Measurements from ENCODE around the gene CAMKK2. TPM values are rescaled to one million over a fixed set of nuclear protein-coding genes. Genes with fewer than 3 reads are reported as not detected.

Gene CAMKK2
- total and polyA plus RNA-seq, 12 donors = 7.5 to 42.9 (median 27.8) TPM

DNA sequence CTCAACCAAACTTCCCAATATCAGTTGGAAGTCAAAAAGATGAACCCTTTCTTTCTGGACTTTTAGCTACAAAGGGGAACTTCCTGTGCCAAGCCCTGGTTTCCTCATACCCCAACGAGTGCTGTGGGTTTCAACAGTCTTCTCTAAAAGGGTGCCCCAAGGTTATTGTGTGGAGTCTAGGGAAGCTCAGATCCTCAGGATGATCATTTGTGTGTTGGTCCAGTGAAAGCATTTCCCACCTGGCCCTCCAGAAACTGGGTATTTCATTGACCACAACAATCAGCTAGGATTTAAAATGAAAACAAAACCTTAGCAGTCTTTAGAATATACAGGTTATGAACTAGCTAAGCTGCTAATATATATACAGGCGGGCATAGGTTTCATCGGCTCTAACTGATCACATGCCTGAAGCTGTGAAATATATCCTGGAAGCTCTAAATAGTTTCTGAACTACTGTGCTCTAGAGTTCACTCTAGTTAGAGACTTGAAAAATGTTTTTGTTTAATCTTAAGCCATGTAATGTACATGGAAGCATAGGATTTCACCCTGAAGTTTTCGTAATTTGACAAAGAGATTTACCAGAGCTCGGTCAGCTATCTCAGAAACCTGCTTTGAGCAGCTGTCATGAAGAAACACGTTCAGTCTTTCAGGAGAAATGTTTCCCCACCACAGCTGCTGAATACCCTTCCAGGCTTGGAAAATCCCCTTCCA lies 57.0 kb downstream of the CAMKK2 start:
- WGBS, 4 donors = 72 to 85% (median 79%) methylated on average over 6 of the region's 6 CpGs
- no peak for TF ChIP-seq POLR2A (IDR thresholded peaks at IDR 0.05)
- no peak for TF ChIP-seq CTCF (IDR thresholded peaks at IDR 0.05)
- H3K36me3 ChIP-seq (replicated peaks in 1 of 2) = peaks cover 0 to 19% of the 10 kb centered on the region in 2 donors
- H3K27me3 ChIP-seq = no peaks in the 10 kb centered on the region
- DNase-seq = peak in 1 of 7 donors; percentile 15
- H3K4me1 ChIP-seq (replicated peaks in 1 of 2) = peaks cover 0 to 10% of the 10 kb centered on the region in 2 donors
- H3K27ac ChIP-seq = peak overlapping the region in 2 of 5 donors; percentile 19 to 29
- intact Hi-C loops (cut with DNase I) = no loop called here
- no peaks in the 10 kb centered on the region for H3K9me3 ChIP-seq (replicated peaks in 1 of 3)
- H3K4me3 ChIP-seq = no peak overlapping the region

- intact Hi-C loops (cut with DNase I) = no loop called here
- no peak for DNase-seq
These were observed 57.7 kb downstream of the CAMKK2 start for GRCh38 chr12:121238604-121239350.

GRCh38 chr12:121238086-121238485 lies 58.4 kb downstream of the CAMKK2 start:
- Histone ChIP-seq H3K4me3 (no peak overlapping the region), H3K9me3 (replicated peaks in 1 of 3) (no peaks in the 10 kb centered on the region), H3K27me3 (no peaks in the 10 kb centered on the region), H3K27ac (peak overlapping the region in 1 of 5 donors; percentile 12), H3K4me1 (replicated peaks in 1 of 2) (peaks cover 0 to 10% of the 10 kb centered on the region in 2 donors), H3K36me3 (replicated peaks in 1 of 2) (peaks cover 0 to 16% of the 10 kb centered on the region in 2 donors)
- intact Hi-C loops (cut with DNase I) = no loop called here
- no peak for DNase-seq
- TF ChIP-seq CTCF (IDR thresholded peaks at IDR 0.05) (no peak), POLR2A (IDR thresholded peaks at IDR 0.05) (no peak)
- 86 to 93% (median 89%) methylated on average over 3 to 4 of the region's 4 CpGs for WGBS, 4 donors

More at GRCh38 chr12:121238604-121239350, 57.7 kb downstream of the CAMKK2 start:
- peak overlapping the region in 1 of 5 donors; percentile 20 for H3K27ac ChIP-seq
- TF ChIP-seq CTCF (IDR thresholded peaks at IDR 0.05) = no peak
- no peak for TF ChIP-seq POLR2A (IDR thresholded peaks at IDR 0.05)
- no peaks in the 10 kb centered on the region for H3K9me3 ChIP-seq (replicated peaks in 1 of 3)
- peaks cover 0 to 10% of the 10 kb centered on the region in 2 donors for H3K4me1 ChIP-seq (replicated peaks in 1 of 2)
- WGBS, 4 donors = 66 to 83% (median 76%) methylated on average over 7 of the region's 7 CpGs
- peaks cover 0 to 14% of the 10 kb centered on the region in 2 donors for H3K36me3 ChIP-seq (replicated peaks in 1 of 2)
- no peaks in the 10 kb centered on the region for H3K27me3 ChIP-seq
- no peak overlapping the region for H3K4me3 ChIP-seq

GRCh38 chr12:121237415-121237814 lies 59.1 kb downstream of the CAMKK2 start:
- peak in 3 of 7 donors; percentile 24 to 39 (median 34) for DNase-seq
- H3K27ac ChIP-seq = no peak overlapping the region
- peaks cover 0 to 10% of the 10 kb centered on the region in 2 donors for H3K4me1 ChIP-seq (replicated peaks in 1 of 2)
- H3K9me3 ChIP-seq (replicated peaks in 1 of 3) = no peaks in the 10 kb centered on the region
- peaks cover 0 to 21% of the 10 kb centered on the region in 2 donors for H3K36me3 ChIP-seq (replicated peaks in 1 of 2)
- no peak overlapping the region for H3K4me3 ChIP-seq
- H3K27me3 ChIP-seq = no peaks in the 10 kb centered on the region
- intact Hi-C loops (cut with DNase I) = no loop called here
- 42 to 55% (median 51%) methylated on average over 4 to 8 of the region's 8 CpGs for WGBS, 4 donors
- TF ChIP-seq CTCF (IDR thresholded peaks at IDR 0.05) (no peak), POLR2A (IDR thresholded peaks at IDR 0.05) (no peak)
